HCT116 (cell line): ENCODE results near the gene KLHL17. TPM values are rescaled to one million over a fixed set of nuclear protein-coding genes. Genes with fewer than 3 reads are reported as not detected.
A peak's percentile ranks its signal among the peaks of the same experiment; 100 is the strongest.

Experiments
- ATAC-seq: fragments of 200-7000 bp; cut with Tn5 transposase; 2 replicates; pipeline ENCODE4 v1.9.1; 2020; ENCODE audit warnings: mild to moderate bottlenecking, moderate library complexity
- BruUV-seq: library from RNA; stranded (reverse); fragments of 400-500 nt; replicated peaks from 2 replicates; lab custom pipeline; 2021; lab: Mats Ljungman, UMichigan
- CTCF ChIA-PET: fragments of 300-600 bp; sonication (Branson Sonifier 250); formaldehyde crosslinking; loops from one replicate; lab custom pipeline; 2021; ENCODE audit warnings: antibody characterized with exemption; lab: Charles Lee
- POLR2A ChIA-PET: fragments of 300-600, 350-600 bp; sonication (Branson Sonifier 250); formaldehyde crosslinking; loops from one replicate; lab custom pipeline; 2021; ENCODE audit warnings: antibody characterized with exemption; lab: Charles Lee
- RAD21 ChIA-PET, 2 experiments: fragments of 300-600 bp; sonication (Branson Sonifier 250); formaldehyde crosslinking; loops; one replicate each; lab custom pipeline; 2023; ENCODE audit warnings: low total read pairs in 2 of 2; ENCODE audit not compliant: uncharacterized antibody in 2 of 2, unreplicated experiment in 2 of 2, low non-redundant PET in 1 of 2; lab: Charles Lee
- DNase-seq: peaks from one replicate; pipeline ENCODE4 v3.0.0-alpha.2; 2010; ENCODE audit warnings: low read depth, low spot score
- H2AFZ ChIP-seq: fragments of 200-600 bp; shearing (Covaris generic), sonication (generic); 2 replicates; pipeline ENCODE4 v1.6.1; 2017; ENCODE audit warnings: low read depth, mixed run types, mixed read lengths, antibody characterized with exemption, low read length; ENCODE audit not compliant: poor library complexity, severe bottlenecking
- H3K27ac ChIP-seq: 2 replicates; pipeline ENCODE4 v1.5.1; 2012; ENCODE audit warnings: low read depth, low read length
- H3K27me3 ChIP-seq: fragments of 200-600 bp; sonication (generic); 2 replicates; pipeline ENCODE4 v1.6.1; 2016; ENCODE audit warnings: mixed run types, low read length, mixed read lengths; ENCODE audit not compliant: insufficient read depth
- H3K36me3 ChIP-seq, 2 experiments: fragments of 200-500 bp in 1 of 2; fragments of 200-600 bp in 1 of 2; sonication (Bioruptor generic) in 1 of 2; sonication (generic) in 1 of 2; 2 replicates each; pipeline versions ENCODE4 v1.5.1 to v1.6.1; 2014 to 2016; ENCODE audit warnings: low read length in 2 of 2, inconsistent platforms in 1 of 2, mixed read lengths in 1 of 2, mixed run types in 1 of 2; ENCODE audit not compliant: insufficient read depth in 2 of 2, control insufficient read depth in 1 of 2
- H3K4me1 ChIP-seq, 2 experiments: fragments of 200-600 bp in 1 of 2; sonication (generic) in 1 of 2; 2 replicates each; pipeline versions ENCODE4 v1.5.1 to v1.6.1; 2012 to 2017; ENCODE audit warnings: low read length in 2 of 2, inconsistent platforms in 1 of 2, mild to moderate bottlenecking in 1 of 2, mixed read lengths in 1 of 2, mixed run types in 1 of 2, moderate library complexity in 1 of 2; ENCODE audit not compliant: insufficient read depth in 2 of 2, control insufficient read depth in 1 of 2
- H3K4me2 ChIP-seq: fragments of 200-600 bp; sonication (generic); 2 replicates; pipeline ENCODE4 v1.6.1; 2017; ENCODE audit warnings: mixed run types, low read length, mixed read lengths
- H3K4me3 ChIP-seq, 2 experiments: fragments of 200-600 bp in 1 of 2; sonication (generic) in 1 of 2; replicated peaks in 1 of 2; 2 replicates each; pipeline ENCODE4 v1.5.1; 2011 to 2016; ENCODE audit warnings: low read length in 2 of 2, control low read depth in 1 of 2, low read depth in 1 of 2, mild to moderate bottlenecking in 1 of 2, mixed read lengths in 1 of 2, mixed run types in 1 of 2
- H3K79me2 ChIP-seq: fragments of 200-600 bp; sonication (generic); 2 replicates; pipeline ENCODE4 v1.6.1; 2017; ENCODE audit warnings: mild to moderate bottlenecking, mixed run types, low read length, moderate library complexity, mixed read lengths; ENCODE audit not compliant: insufficient read depth
- H3K9ac ChIP-seq: fragments of 200-600 bp; sonication (generic); 2 replicates; pipeline ENCODE4 v1.6.1; 2016; ENCODE audit warnings: low read length, mixed read lengths
- H3K9me2 ChIP-seq: fragments of 200-600 bp; sonication (generic), shearing (Covaris generic); 2 replicates; pipeline ENCODE4 v1.6.1; 2017; ENCODE audit warnings: mixed run types, mild to moderate bottlenecking, moderate library complexity; ENCODE audit not compliant: insufficient read depth
- H3K9me3 ChIP-seq, 2 experiments: fragments of 200-500 bp in 1 of 2; fragments of 200-600 bp in 1 of 2; sonication (Bioruptor generic) in 1 of 2; sonication (generic) in 1 of 2; 2 replicates each; pipeline ENCODE4 v1.6.1; 2014 to 2017; ENCODE audit warnings: low read length in 2 of 2, mixed read lengths in 2 of 2, inconsistent platforms in 1 of 2, low read depth in 1 of 2, mild to moderate bottlenecking in 1 of 2, mixed run types in 1 of 2, moderate library complexity in 1 of 2; ENCODE audit not compliant: control insufficient read depth in 1 of 2, insufficient read depth in 1 of 2
- H4K20me1 ChIP-seq: fragments of 200-600 bp; sonication (generic), shearing (Covaris generic); 2 replicates; pipeline ENCODE4 v1.6.1; 2017; ENCODE audit warnings: mixed run types, mild to moderate bottlenecking, moderate library complexity; ENCODE audit not compliant: insufficient read depth
- CEBPB ChIP-seq: IDR thresholded peaks from 2 replicates; pipeline ENCODE4 v1.6.1; 2012; ENCODE audit warnings: low read depth
- EGR1 ChIP-seq: IDR thresholded peaks from 2 replicates; pipeline ENCODE4 v1.6.1; 2012; ENCODE audit warnings: low read depth
- ELF1 ChIP-seq: IDR thresholded peaks from 2 replicates; pipeline ENCODE4 v1.6.1; 2012; ENCODE audit warnings: low read depth, borderline replicate concordance
- EZH2 ChIP-seq: fragments of 200-600 bp; sonication (generic); IDR thresholded peaks from 2 replicates; pipeline ENCODE4 v1.6.1; 2017; ENCODE audit warnings: antibody characterized with exemption, mixed run types
- POLR2AphosphoS5 ChIP-seq: IDR thresholded peaks from 2 replicates; pipeline ENCODE4 v1.6.1; 2011; ENCODE audit warnings: mild to moderate bottlenecking, low read depth, low read length, moderate library complexity
- SIN3A ChIP-seq: IDR thresholded peaks from 2 replicates; pipeline ENCODE4 v1.6.1; 2012; ENCODE audit warnings: low read depth
- YY1 ChIP-seq: IDR thresholded peaks from 2 replicates; pipeline ENCODE4 v1.6.1; 2011; ENCODE audit warnings: low read length, low read depth, moderate library complexity, mild to moderate bottlenecking; ENCODE audit not compliant: insufficient replicate concordance; ENCODE audit errors: extremely low read depth
- ZBTB33 ChIP-seq: IDR thresholded peaks from 2 replicates; pipeline ENCODE4 v1.6.1; 2011; ENCODE audit warnings: mild to moderate bottlenecking, low read length, moderate library complexity; ENCODE audit not compliant: insufficient replicate concordance; ENCODE audit errors: extremely low read depth
- ZFX ChIP-seq: fragments of 450-650 bp; IDR thresholded peaks from 2 replicates; pipeline ENCODE4 v1.6.1; 2017
- intact Hi-C: fragments of 100-400 bp; cut with micrococcal nuclease; formaldehyde crosslinking; loops from 2 replicates; pipeline ENCODE4 v1.10.0; 2022
- total RNA-seq: library from RNA; stranded (reverse); gene quantifications from one replicate; pipeline ENCODE4 v1.2.1, GENCODE V29; 2021; ENCODE audit not compliant: unreplicated experiment
- TF ChIP-seq, protein P1 (sequence below), 3 experiments: fragments of 200-600 bp in 1 of 3; sonication (generic) in 1 of 3; IDR thresholded peaks in 2 of 3; conservative IDR thresholded peaks in 1 of 3; 2 replicates each; pipeline ENCODE4 v1.5.1; 2012 to 2017; ENCODE audit warnings: low read depth in 2 of 3, low read length in 2 of 3, antibody characterized with exemption in 1 of 3, borderline replicate concordance in 1 of 3, control low read depth in 1 of 3, mild to moderate bottlenecking in 1 of 3, mixed read lengths in 1 of 3, mixed run types in 1 of 3, moderate library complexity in 1 of 3; ENCODE audit not compliant: insufficient read depth in 1 of 3

Gene KLHL17
- total RNA-seq, 1 experiment from 2014 or later = 100.0 TPM

- BruUV-seq = no TSS peak
- no peaks in the 10 kb centered on the region for H4K20me1 ChIP-seq
- peak overlapping the region; percentile 100 for H3K4me2 ChIP-seq
- peak overlapping the region; percentile 73 for H3K27ac ChIP-seq
- peaks cover 27 to 48% of the 10 kb centered on the region in 2 experiments for H3K4me1 ChIP-seq
- RAD21 ChIA-PET = no interaction called here
- H3K9me3 ChIP-seq = no peaks in the 10 kb centered on the region
- no peak for DNase-seq
- TF ChIP-seq ZFX (0 out of 2 replicates have a peak, but pooled peaks have one; percentile 25), SIN3A (no peak), YY1 (peak; percentile 71), POLR2AphosphoS5 (peak; percentile 25; the same call in 1 of the 2 replicates), EZH2 (no peak)
- TF ChIP-seq, all 23 proteins: peak for 3
- CTCF ChIA-PET = interaction anchor here (0.9 to 3.6 kb wide), 6 partner anchors 11 to 109 kb away, joined by 3 to 26 read pairs (median 4); no protein-coding TSS in a partner anchor
- no peaks in the 10 kb centered on the region for H3K27me3 ChIP-seq
- H3K9me2 ChIP-seq = no peaks in the 10 kb centered on the region
- peak overlapping the region; percentile 80 to 90 for H3K4me3 ChIP-seq
- no peaks in the 10 kb centered on the region for H3K36me3 ChIP-seq
- peak overlapping the region; percentile 87 for H3K9ac ChIP-seq
- peaks cover 8% of the 10 kb centered on the region for H3K79me2 ChIP-seq
- H2AFZ ChIP-seq = no peak overlapping the region
- intact Hi-C loops = no loop called here
- ATAC-seq = peak; percentile 63
- POLR2A ChIA-PET = interaction anchor here (0.6 to 1.9 kb wide), 12 partner anchors 12 to 260 kb away, joined by 3 to 12 read pairs (median 4); partner anchors contain the start of genes HES4, RNF223 and UBE2J2
Measured at GRCh38 chr1:1013922-1014648, 53.7 kb downstream of the KLHL17 start.

DNA sequence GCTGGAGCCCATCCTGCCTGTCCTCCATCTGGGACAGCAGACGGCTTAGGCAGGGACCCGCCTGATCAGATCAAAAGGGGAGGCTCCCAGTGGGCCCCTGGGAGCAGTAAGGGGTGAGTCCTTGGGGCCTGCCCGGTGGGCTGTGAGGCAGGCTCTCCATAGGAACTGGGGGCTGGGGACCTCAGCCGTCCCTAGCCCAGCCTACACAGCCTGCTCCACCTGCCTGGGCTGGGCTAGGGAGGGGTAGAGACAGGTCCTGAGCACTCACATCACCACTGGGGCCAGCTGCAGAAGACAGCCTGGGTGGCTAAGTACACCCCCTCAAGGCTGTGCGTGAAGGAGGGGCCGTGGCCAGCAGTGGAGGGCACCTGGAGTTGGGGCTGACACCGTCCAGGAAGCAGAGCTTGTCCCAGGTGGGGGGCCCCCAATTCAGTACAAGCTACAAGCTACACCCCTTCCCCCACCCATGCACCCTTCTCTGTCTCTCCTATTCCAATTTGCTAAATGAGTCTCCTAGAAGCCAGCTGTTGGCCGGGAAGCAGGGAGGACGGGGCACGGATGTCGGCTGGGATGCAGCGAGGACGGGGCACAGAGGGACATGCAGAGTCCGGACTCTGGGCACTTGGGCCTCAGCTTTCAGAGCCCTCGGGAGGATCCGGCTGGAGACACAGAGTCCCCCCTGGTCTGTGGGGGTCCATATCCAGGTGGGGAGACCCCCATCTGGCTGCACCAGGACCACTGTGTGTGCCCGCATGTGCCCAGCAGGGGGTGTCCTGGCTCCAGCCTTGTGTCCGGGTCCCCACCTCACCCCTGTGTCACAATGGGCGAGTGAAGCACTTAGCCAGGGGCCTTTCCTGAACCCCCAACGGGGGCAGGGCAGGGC is 54.7 kb downstream of the KLHL17 start:
- DNase-seq = no peak

More for the DNA sequence above, 54.7 kb downstream of the KLHL17 start:
- Histone ChIP-seq H2AFZ (no peak overlapping the region), H3K27me3 (no peaks in the 10 kb centered on the region), H3K4me3 (peak overlapping the region; percentile 80 to 90), H3K79me2 (peaks cover 8% of the 10 kb centered on the region), H3K36me3 (no peaks in the 10 kb centered on the region), H3K9me3 (no peaks in the 10 kb centered on the region), H4K20me1 (no peaks in the 10 kb centered on the region), H3K4me2 (peak overlapping the region; percentile 100), H3K9me2 (no peaks in the 10 kb centered on the region), H3K4me1 (peaks cover 28 to 50% of the 10 kb centered on the region in 2 experiments), H3K27ac (peak overlapping the region; percentile 73), H3K9ac (peak overlapping the region; percentile 87)
- ATAC-seq = no peak
- CTCF ChIA-PET = interaction anchor here (0.7 to 3.6 kb wide), 6 partner anchors 9 to 49 kb away, joined by 3 to 26 read pairs (median 4); no protein-coding TSS in a partner anchor
- TF ChIP-seq, protein P1, sequence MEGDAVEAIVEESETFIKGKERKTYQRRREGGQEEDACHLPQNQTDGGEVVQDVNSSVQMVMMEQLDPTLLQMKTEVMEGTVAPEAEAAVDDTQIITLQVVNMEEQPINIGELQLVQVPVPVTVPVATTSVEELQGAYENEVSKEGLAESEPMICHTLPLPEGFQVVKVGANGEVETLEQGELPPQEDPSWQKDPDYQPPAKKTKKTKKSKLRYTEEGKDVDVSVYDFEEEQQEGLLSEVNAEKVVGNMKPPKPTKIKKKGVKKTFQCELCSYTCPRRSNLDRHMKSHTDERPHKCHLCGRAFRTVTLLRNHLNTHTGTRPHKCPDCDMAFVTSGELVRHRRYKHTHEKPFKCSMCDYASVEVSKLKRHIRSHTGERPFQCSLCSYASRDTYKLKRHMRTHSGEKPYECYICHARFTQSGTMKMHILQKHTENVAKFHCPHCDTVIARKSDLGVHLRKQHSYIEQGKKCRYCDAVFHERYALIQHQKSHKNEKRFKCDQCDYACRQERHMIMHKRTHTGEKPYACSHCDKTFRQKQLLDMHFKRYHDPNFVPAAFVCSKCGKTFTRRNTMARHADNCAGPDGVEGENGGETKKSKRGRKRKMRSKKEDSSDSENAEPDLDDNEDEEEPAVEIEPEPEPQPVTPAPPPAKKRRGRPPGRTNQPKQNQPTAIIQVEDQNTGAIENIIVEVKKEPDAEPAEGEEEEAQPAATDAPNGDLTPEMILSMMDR (IDR thresholded peaks at IDR 0.05 in 2 of 3, conservative IDR thresholded peaks at IDR 0.05 in 1 of 3; ENCODE audit: borderline replicate concordance in 1 of 3, insufficient read depth in 1 of 3, low read depth in 2 of 3, low read length in 2 of 3) = peak in 2 of 3 experiments; percentile 58 to 68; a peak in 4 of 6 replicates
- TF ChIP-seq CEBPB (no peak), ELF1 (no peak), ZBTB33 (no peak), POLR2AphosphoS5 (peak; percentile 42; the same call in 1 of the 2 replicates), EGR1 (no peak)
- POLR2A ChIA-PET = interaction anchor here (1.1 to 1.9 kb wide), 5 partner anchors 13 to 147 kb away, joined by 4 to 12 read pairs (median 5); no protein-coding TSS in a partner anchor
- RAD21 ChIA-PET = no interaction called here
- no TSS peak for BruUV-seq
- intact Hi-C loops = loop anchor here (5.0 kb wide), 1 partner anchor 47 kb away; no protein-coding TSS in a partner anchor
